ENCODE data around the gene C6orf120.

C6orf120 gene

DNA sequence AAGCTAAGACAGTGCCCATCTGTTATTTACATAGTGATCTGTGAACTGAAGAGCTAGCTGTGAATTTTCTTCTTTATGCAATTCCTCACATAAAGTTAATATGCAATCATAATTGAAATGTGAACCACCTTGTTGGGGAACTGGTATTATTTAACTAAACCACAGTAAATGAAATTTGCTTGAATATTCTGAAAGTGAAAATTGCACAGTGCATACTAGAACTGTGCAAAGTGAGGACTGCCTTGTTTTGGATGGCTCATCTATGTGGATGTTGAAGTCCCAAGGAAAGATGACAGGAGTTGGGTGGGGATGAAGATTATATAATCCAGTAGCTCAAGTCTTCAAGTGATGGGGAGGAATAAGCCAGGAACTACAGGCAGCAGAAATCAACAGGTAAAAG lies 28.0 kb downstream of the C6orf120 start:
- no peak overlapping the region for H3K4me3 ChIP-seq (ENCODE audit: low read depth, low read length)
- TF ChIP-seq, protein P1, sequence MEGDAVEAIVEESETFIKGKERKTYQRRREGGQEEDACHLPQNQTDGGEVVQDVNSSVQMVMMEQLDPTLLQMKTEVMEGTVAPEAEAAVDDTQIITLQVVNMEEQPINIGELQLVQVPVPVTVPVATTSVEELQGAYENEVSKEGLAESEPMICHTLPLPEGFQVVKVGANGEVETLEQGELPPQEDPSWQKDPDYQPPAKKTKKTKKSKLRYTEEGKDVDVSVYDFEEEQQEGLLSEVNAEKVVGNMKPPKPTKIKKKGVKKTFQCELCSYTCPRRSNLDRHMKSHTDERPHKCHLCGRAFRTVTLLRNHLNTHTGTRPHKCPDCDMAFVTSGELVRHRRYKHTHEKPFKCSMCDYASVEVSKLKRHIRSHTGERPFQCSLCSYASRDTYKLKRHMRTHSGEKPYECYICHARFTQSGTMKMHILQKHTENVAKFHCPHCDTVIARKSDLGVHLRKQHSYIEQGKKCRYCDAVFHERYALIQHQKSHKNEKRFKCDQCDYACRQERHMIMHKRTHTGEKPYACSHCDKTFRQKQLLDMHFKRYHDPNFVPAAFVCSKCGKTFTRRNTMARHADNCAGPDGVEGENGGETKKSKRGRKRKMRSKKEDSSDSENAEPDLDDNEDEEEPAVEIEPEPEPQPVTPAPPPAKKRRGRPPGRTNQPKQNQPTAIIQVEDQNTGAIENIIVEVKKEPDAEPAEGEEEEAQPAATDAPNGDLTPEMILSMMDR (IDR thresholded peaks at IDR 0.05; ENCODE audit: insufficient read depth, low read depth, low read length, missing control alignments), result no peak
- DNase-seq (ENCODE audit: low read depth), result no peak

DNA sequence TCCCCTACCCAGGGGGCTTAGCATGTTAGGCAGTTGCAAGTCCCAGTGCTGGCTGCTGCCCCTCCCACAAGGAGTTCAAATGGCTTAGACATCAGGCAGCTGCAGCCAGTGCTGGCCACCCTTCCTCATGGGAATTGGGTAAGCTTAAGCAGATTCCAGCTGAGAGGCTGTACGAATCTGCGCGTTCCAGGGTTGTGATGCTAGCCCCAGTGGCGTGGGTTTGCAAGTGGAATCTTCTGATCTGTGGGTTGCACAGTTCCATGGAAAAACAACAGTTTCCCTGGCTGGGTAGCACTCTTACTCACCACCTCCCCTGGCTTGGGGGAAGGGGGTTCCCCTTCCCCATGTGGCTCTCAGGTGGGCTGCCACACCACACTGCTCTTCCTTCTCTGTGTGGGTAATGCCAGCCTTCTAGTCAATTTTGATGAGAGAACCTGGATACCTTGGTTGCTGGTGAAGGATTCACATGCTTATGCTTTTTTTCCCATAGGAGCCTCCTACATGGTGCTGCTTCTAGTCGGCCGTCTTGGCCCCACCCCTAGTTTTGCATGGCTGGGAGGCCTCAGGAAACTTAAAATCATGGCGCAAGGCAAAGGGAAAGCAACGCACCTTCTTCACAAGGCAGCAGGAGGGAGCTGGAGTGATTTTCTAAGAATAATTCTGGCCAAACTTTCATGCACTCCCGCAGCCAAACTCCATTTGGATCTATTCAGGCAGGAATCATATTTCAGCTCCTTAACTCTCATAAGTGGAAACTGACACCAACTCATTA lies 36.5 kb downstream of the C6orf120 start:
- DNase-seq (ENCODE audit: low read depth), result no peak
- TF ChIP-seq, protein P1 (IDR thresholded peaks at IDR 0.05; ENCODE audit: insufficient read depth, low read depth, low read length, missing control alignments), result no peak
- no peak overlapping the region for H3K4me3 ChIP-seq (ENCODE audit: low read depth, low read length)

DNA sequence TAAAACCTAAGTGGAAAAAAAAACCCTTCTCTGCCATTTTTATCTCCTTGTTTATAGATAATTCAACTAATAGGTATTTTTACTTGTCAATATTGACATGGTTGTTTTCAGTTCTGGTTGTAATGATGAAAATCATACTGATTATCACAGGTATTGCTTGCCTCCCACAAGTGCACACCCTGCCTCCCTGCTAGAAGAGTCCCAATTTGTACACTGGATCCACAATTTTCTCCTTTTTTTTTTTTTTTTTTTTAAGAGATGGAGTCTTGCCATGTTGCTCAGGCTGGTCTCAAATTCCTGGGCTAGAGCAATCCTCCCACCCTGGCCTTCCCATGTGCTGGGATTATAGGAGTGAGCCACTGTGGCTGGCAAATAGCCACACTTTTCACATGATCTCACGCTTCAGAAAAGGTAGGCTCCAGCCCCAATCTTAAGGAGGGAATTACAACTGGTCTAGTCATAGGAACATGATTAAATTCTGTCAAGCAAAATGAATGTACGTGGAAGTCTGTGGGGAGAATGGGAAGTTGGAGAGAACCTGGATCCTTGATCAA lies 37.1 kb downstream of the C6orf120 start:
- no peak overlapping the region for H3K4me3 ChIP-seq (ENCODE audit: low read depth, low read length)
- no peak for DNase-seq (ENCODE audit: low read depth)
- TF ChIP-seq, protein P1 (IDR thresholded peaks at IDR 0.05; ENCODE audit: insufficient read depth, low read depth, low read length, missing control alignments), result no peak

DNA sequence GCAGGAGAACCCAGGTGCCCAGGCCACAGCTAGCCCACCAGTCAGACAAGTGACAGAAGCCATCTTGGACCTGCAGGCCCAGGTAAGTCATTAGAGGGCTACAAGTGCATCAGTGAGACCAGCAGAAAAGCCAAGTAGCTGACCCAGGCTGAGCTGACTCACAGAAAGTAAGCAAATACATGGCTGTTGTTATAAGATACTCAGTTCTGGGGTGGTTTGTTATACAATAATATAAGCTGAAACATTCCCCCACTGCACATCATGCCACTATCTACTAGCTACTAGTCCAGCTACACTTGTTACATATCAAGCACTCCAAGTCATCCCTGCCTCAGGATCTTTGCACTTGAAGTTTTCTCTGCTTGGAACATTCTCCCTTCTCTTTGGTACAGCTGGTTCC lies 39.4 kb downstream of the C6orf120 start:
- DNase-seq (ENCODE audit: low read depth), result no peak
- TF ChIP-seq, protein P1 (IDR thresholded peaks at IDR 0.05; ENCODE audit: insufficient read depth, low read depth, low read length, missing control alignments), result no peak
- H3K4me3 ChIP-seq (ENCODE audit: low read depth, low read length), result no peak overlapping the region

DNA sequence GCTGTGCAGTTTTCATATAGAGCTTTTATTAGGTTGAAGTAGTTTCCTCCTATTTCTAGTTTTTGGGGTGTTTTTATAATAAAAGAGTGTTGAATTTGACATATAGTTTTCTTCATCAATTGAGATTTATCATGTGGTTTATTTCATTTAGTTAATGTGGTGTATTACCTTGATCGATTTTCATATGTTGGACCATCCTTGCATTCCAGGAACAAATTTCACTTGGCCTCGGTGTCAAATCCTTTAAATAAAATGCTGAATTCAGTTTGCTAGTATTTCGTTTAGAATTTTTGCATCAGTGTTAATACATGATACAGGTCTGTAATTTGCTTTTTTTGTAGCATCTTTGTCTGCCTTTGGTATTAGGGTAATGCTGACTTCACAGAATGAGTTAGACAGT lies 43.5 kb downstream of the C6orf120 start:
- no peak for DNase-seq (ENCODE audit: low read depth)
- H3K4me3 ChIP-seq (ENCODE audit: low read depth, low read length), result no peak overlapping the region
- TF ChIP-seq, protein P1 (IDR thresholded peaks at IDR 0.05; ENCODE audit: insufficient read depth, low read depth, low read length, missing control alignments), result no peak

DNA sequence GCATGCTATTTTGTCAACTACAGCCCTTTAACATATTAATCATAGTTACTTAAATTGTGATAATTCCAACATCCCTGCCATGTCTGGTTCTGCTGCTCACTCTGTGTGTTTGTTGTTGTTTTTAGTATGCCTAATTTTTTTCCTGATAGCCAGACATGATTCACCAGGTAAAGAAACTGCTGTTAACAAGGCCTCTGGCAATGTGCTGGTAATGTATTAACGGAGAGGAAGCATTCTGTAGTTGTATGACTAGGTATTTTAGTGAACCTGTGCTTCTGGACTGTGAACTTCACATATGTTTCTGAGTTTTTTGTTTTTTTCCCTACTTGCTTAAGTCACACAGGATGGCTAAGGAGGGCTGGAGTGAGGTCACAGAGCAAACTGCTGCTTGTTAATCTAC lies 44.6 kb downstream of the C6orf120 start:
- no peak for DNase-seq (ENCODE audit: low read depth)
- TF ChIP-seq, protein P1 (IDR thresholded peaks at IDR 0.05; ENCODE audit: insufficient read depth, low read depth, low read length, missing control alignments), result no peak
- no peak overlapping the region for H3K4me3 ChIP-seq (ENCODE audit: low read depth, low read length)
